K562 (cell line): ENCODE results near the gene ATG4C. TPM values are rescaled to one million over a fixed set of nuclear protein-coding genes. Genes with fewer than 3 reads are reported as not detected.

ENCODE experiments used
- ATAC-seq: fragments of 200-7000 bp; cut with Tn5 transposase; 3 replicates; pipeline ENCODE4 v1.9.1; 2020; ENCODE audit warnings: moderate library complexity
- BruUV-seq: library from RNA; stranded (reverse); fragments of 400-500 nt; replicated peaks from 2 replicates; lab custom pipeline; 2021; lab: Mats Ljungman, UMichigan
- CTCF ChIA-PET: fragments of 300-600 bp; formaldehyde crosslinking; extraction: SDS; loops from one replicate; lab custom pipeline; 2021; ENCODE audit warnings: low intra/inter-chr PET ratio; lab: Yijun Ruan, JAX
- POLR2A ChIA-PET: fragments of 300-600, 350-650 bp; sonication (Branson Sonifier 250); formaldehyde crosslinking; extraction: SDS; loops from one replicate; lab custom pipeline; 2021; ENCODE audit warnings: antibody characterized with exemption, inconsistent platforms; lab: Yijun Ruan, JAX
- DNase-seq, 4 experiments: peaks; one replicate each; pipeline versions ENCODE4 v3.0.0 to v3.0.0-alpha.2; 2011 to 2018; ENCODE audit warnings: low spot score in 3 of 4, mixed read lengths in 3 of 4; ENCODE audit errors: extremely low read depth in 1 of 4
- FAIRE-seq: peaks from 2 replicates; lab custom pipeline; 2011; peaks lifted over from hg19 to GRCh38; lab: Jason Lieb, UNC
- H2AFZ ChIP-seq: 2 replicates; pipeline ENCODE4 v1.6.0; 2011; ENCODE audit warnings: low read depth, low read length, control low read depth, inconsistent platforms
- H3K27ac ChIP-seq: fragments of 200-600 bp; 3 replicates; pipeline ENCODE4 v1.8.0; 2011; ENCODE audit warnings: low read depth, mild to moderate bottlenecking, control low read depth, inconsistent platforms, low read length, moderate library complexity, mixed read lengths; ENCODE audit errors: extremely low read depth
- H3K27me3 ChIP-seq, 2 experiments: fragments of 300-600 bp in 1 of 2; 2 replicates in 1 of 2; 3 replicates in 1 of 2; pipeline versions ENCODE4 v1.6.0 to v1.8.0; 2011; ENCODE audit warnings: inconsistent platforms in 2 of 2, low read length in 2 of 2, mild to moderate bottlenecking in 1 of 2, mixed read lengths in 1 of 2, moderate library complexity in 1 of 2; ENCODE audit not compliant: control insufficient read depth in 2 of 2, insufficient read depth in 2 of 2
- H3K36me3 ChIP-seq: fragments of 300-600 bp; 3 replicates; pipeline ENCODE4 v1.8.0; 2011; ENCODE audit warnings: mild to moderate bottlenecking, low read length, inconsistent platforms; ENCODE audit not compliant: control insufficient read depth, insufficient read depth
- H3K4me1 ChIP-seq, 2 experiments: fragments of 200-600 bp in 1 of 2; replicated peaks in 1 of 2; 2 replicates in 1 of 2; 3 replicates in 1 of 2; pipeline versions ENCODE4 v1.5.1 to v1.8.0; 2011; ENCODE audit warnings: inconsistent platforms in 2 of 2, low read length in 2 of 2, mild to moderate bottlenecking in 1 of 2, mixed read lengths in 1 of 2, moderate library complexity in 1 of 2; ENCODE audit not compliant: control insufficient read depth in 2 of 2, insufficient read depth in 2 of 2
- H3K4me2 ChIP-seq: 2 replicates; pipeline ENCODE4 v1.6.1; 2011; ENCODE audit warnings: low read length, control low read depth, inconsistent platforms, mixed read lengths; ENCODE audit not compliant: insufficient read depth
- H3K4me3 ChIP-seq: fragments of 200-600 bp; sonication (generic), shearing (Covaris generic); 2 replicates; pipeline ENCODE4 v1.5.1; 2016; ENCODE audit warnings: control low read depth, inconsistent platforms
- H3K79me2 ChIP-seq: fragments of 200-600 bp; 3 replicates; pipeline ENCODE4 v1.8.0; 2011; ENCODE audit warnings: low read length, inconsistent platforms; ENCODE audit not compliant: control insufficient read depth, insufficient read depth
- H3K9ac ChIP-seq, 2 experiments: 2 replicates each; pipeline versions ENCODE4 v1.6.0 to v1.6.1; 2011; ENCODE audit warnings: low read depth in 2 of 2, low read length in 2 of 2, control low read depth in 1 of 2, inconsistent platforms in 1 of 2, mild to moderate bottlenecking in 1 of 2, mixed read lengths in 1 of 2; ENCODE audit not compliant: insufficient read depth in 1 of 2
- H3K9me1 ChIP-seq: one replicate; pipeline ENCODE4 v1.6.0; 2011; ENCODE audit warnings: inconsistent platforms, mild to moderate bottlenecking, low read length, moderate library complexity; ENCODE audit not compliant: control insufficient read depth, insufficient read depth
- H3K9me3 ChIP-seq: replicated peaks from 2 replicates; pipeline ENCODE4 v1.5.1; 2011; ENCODE audit warnings: low read depth, low read length, inconsistent platforms; ENCODE audit not compliant: control insufficient read depth, insufficient read depth
- H4K20me1 ChIP-seq: replicated peaks from 2 replicates; pipeline ENCODE4 v1.6.1; 2011; ENCODE audit warnings: low read length, inconsistent platforms, mixed read lengths; ENCODE audit not compliant: control insufficient read depth, insufficient read depth
- ARNT ChIP-seq, 2 experiments: fragments of 450-650 bp; IDR thresholded peaks; 2 replicates each; pipeline ENCODE4 v1.6.1; 2016; ENCODE audit warnings: mild to moderate bottlenecking in 1 of 2
- CAMTA2 ChIP-seq: fragments of 250-450 bp; sonication (Bioruptor Pico); conservative IDR thresholded peaks from 2 replicates; pipeline ENCODE4 v1.5.1; 2022
- CBX5 ChIP-seq: IDR thresholded peaks from 2 replicates; pipeline ENCODE4 v1.6.1; 2014; ENCODE audit warnings: low read depth, borderline replicate concordance
- CC2D1A ChIP-seq: fragments of 450-650 bp; IDR thresholded peaks from 2 replicates; pipeline ENCODE4 v1.6.1; 2017; ENCODE audit warnings: mild to moderate bottlenecking
- CTCF ChIP-seq, 3 experiments: IDR thresholded peaks in 2 of 3; conservative IDR thresholded peaks in 1 of 3; 2 replicates each; pipeline ENCODE4 v1.5.1; 2011 to 2012; ENCODE audit warnings: low read length in 3 of 3, mild to moderate bottlenecking in 3 of 3, control low read depth in 2 of 3, improper control_type of control experiment in 1 of 3, inconsistent platforms in 1 of 3, low read depth in 1 of 3, mixed read lengths in 1 of 3, moderate library complexity in 1 of 3; ENCODE audit not compliant: insufficient read depth in 2 of 3
- EP300 ChIP-seq: IDR thresholded peaks from 2 replicates; pipeline ENCODE4 v1.6.1; 2012; ENCODE audit warnings: low read length, improper control_type of control experiment
- KDM2B ChIP-seq: fragments of 250-450 bp; sonication (Bioruptor Pico); IDR thresholded peaks from 2 replicates; pipeline ENCODE4 v1.8.0; 2021; ENCODE audit warnings: mild to moderate bottlenecking, moderate library complexity
- KLF6 ChIP-seq: fragments of 250-450 bp; sonication (Bioruptor Pico); IDR thresholded peaks from 2 replicates; pipeline ENCODE4 v1.4.0; 2020; ENCODE audit warnings: mild to moderate bottlenecking, moderate library complexity, borderline replicate concordance
- NCOA2 ChIP-seq, 2 experiments: fragments of 450-650 bp; IDR thresholded peaks; 2 replicates each; pipeline ENCODE4 v1.6.1; 2018; ENCODE audit warnings: mild to moderate bottlenecking in 2 of 2, moderate library complexity in 1 of 2; ENCODE audit not compliant: partially characterized antibody in 2 of 2
- NFYB ChIP-seq: IDR thresholded peaks from 2 replicates; pipeline ENCODE4 v1.6.1; 2011; ENCODE audit warnings: mild to moderate bottlenecking, moderate library complexity; ENCODE audit not compliant: insufficient read length; ENCODE audit errors: extremely low read depth
- PML ChIP-seq: IDR thresholded peaks from 2 replicates; pipeline ENCODE4 v1.6.1; 2012; ENCODE audit warnings: low read length, inconsistent platforms
- RCOR1 ChIP-seq, 2 experiments: IDR thresholded peaks; 2 replicates each; pipeline ENCODE4 v1.6.1; 2012; ENCODE audit warnings: low read depth in 2 of 2, low read length in 2 of 2, borderline replicate concordance in 1 of 2, improper control_type of control experiment in 1 of 2
- SAFB ChIP-seq: fragments of 200-400 bp; formaldehyde crosslinking; IDR thresholded peaks from 2 replicates; pipeline ENCODE4 v1.6.1; 2017; ENCODE audit warnings: low read depth, low read length, borderline replicate concordance
- U2AF1 ChIP-seq: fragments of 200-400 bp; formaldehyde crosslinking; optimal IDR thresholded peaks from 2 replicates; pipeline ENCODE3; 2017; ENCODE audit warnings: mild to moderate bottlenecking, low read depth, low read length, moderate library complexity
- USF1 ChIP-seq: sonication (generic); formaldehyde crosslinking; IDR thresholded peaks from 2 replicates; pipeline ENCODE4 v1.9.0; 2022; ENCODE audit warnings: mild to moderate bottlenecking, missing genetic modification reagents
- ZBTB12 ChIP-seq: fragments of 250-450 bp; sonication (Bioruptor Pico); IDR thresholded peaks from 2 replicates; pipeline ENCODE4 v1.4.0; 2020
- ZNF224 ChIP-seq: sonication (generic); formaldehyde crosslinking; IDR thresholded peaks from 2 replicates; pipeline ENCODE4 v1.8.0; 2022; ENCODE audit warnings: mild to moderate bottlenecking, missing genetic modification reagents
- ZNF586 ChIP-seq: fragments of 450-650 bp; formaldehyde crosslinking; conservative IDR thresholded peaks from 2 replicates; pipeline ENCODE4 v1.4.0; 2020; ENCODE audit warnings: mild to moderate bottlenecking, moderate library complexity
- WGBS: fragments of 100-300 bp; shearing (Covaris generic); methylation state at CpG from one replicate; pipeline ENCODE4 v1.1.6; 2016; ENCODE audit warnings: low coverage, mixed read lengths; ENCODE audit not compliant: insufficient coverage; ENCODE audit errors: missing lambda C conversion rate; 5-methylcytosine and 5-hydroxymethylcytosine counted together
- in situ Hi-C: fragments of 300-500 bp; cut with MboI; formaldehyde crosslinking; loops from 4 replicates; pipeline ENCODE4 v1.15.0; 2018; ENCODE audit warnings: inconsistent platforms, mixed read lengths
- intact Hi-C: fragments of 100-400 bp; cut with micrococcal nuclease; formaldehyde crosslinking; loops from 2 replicates; pipeline ENCODE4 v1.14.2; 2022
- polyA plus RNA-seq, 8 experiments: library from polyadenylated mRNA; depleted of rRNA in 4 of 8; stranded (reverse) in 5 of 8; unstranded in 3 of 8; fragments of >200 nt; fragmentation: Nextera tagmentation in 2 of 8; fragmentation: Illumina TruSeq in 1 of 8; extraction: Ambion mirVana in 2 of 8; extraction: Trizol in 1 of 8; gene quantifications; 2 replicates each; pipeline versions ENCODE4 v1.2.1 to v1.2.3, GENCODE V29; 2011 to 2014; ENCODE audit warnings: inconsistent platforms in 1 of 8, missing spikeins in 1 of 8
- total RNA-seq, 7 experiments: library from RNA; depleted of rRNA in 6 of 7; stranded (reverse); fragments of >200 nt in 6 of 7; fragmentation: Illumina TruSeq in 2 of 7; extraction: Trizol in 2 of 7; gene quantifications; 2 replicates each; pipeline versions ENCODE4 v1.2.1 to v1.2.3, GENCODE V29; 2011 to 2021; ENCODE audit warnings: low replicate concordance in 1 of 7

The ATG4C gene
- total and polyA plus RNA-seq, 9 of the 15 experiments (the other 6 are each of a cell fraction or from before 2014, with no cell fraction given), result 7.6 to 35.8 (median 16.1) TPM

GRCh38 chr1:62844030-62844429, 60.1 kb downstream of the ATG4C start (continued):
- TF ChIP-seq USF1 (CRISPR knock-in tag) (no peak), U2AF1 (no peak), SAFB (no peak), NFYB (no peak), ZNF586 (CRISPR knock-in tag) (no peak), CAMTA2 (CRISPR knock-in tag) (no peak), ZNF224 (CRISPR knock-in tag) (no peak), ARNT (IDR thresholded peaks at IDR 0.05) (no peak), PML (no peak), KLF6 (CRISPR knock-in tag) (no peak), CBX5 (no peak), RCOR1 (IDR thresholded peaks at IDR 0.05; ENCODE audit: borderline replicate concordance in 1 of 2, low read depth in 2 of 2, low read length in 2 of 2) (no peak), EP300 (no peak)

GRCh38 chr1:62849031-62849430, 65.1 kb downstream of the ATG4C start:
- ChIA-PET CTCF (no interaction called here), POLR2A (interaction anchor here (0.6 kb wide), 1 partner anchor 24 kb away, joined by 3 read pairs; no protein-coding TSS in a partner anchor)
- FAIRE-seq (no peak), DNase-seq (peak in 1 of 4 experiments; percentile 3), ATAC-seq (no peak)
- no peak overlapping the region for H3K27ac ChIP-seq
- in situ Hi-C loops (no loop called here), intact Hi-C loops (no loop called here)
- no peak overlapping the region for H3K9ac ChIP-seq
- no peaks in the 10 kb centered on the region for H4K20me1 ChIP-seq
- H3K9me1 ChIP-seq, result no peaks in the 10 kb centered on the region
- H3K36me3 ChIP-seq, result peaks cover 4% of the 10 kb centered on the region; the same call in 2 of the 3 replicates
- no peaks in the 10 kb centered on the region for H3K27me3 ChIP-seq
- no peak overlapping the region for H3K4me2 ChIP-seq
- 34% methylated on average over 4 of the region's 4 CpGs for WGBS
- no peak overlapping the region for H3K4me3 ChIP-seq
- H3K4me1 ChIP-seq, result no peaks in the 10 kb centered on the region
- no TSS peak for BruUV-seq
- H3K9me3 ChIP-seq, result no peaks in the 10 kb centered on the region
- TF ChIP-seq KDM2B (CRISPR knock-in tag), result no peak
- TF ChIP-seq CTCF (IDR thresholded peaks at IDR 0.05 in 2 of 3, conservative IDR thresholded peaks at IDR 0.05 in 1 of 3; ENCODE audit: insufficient read depth in 2 of 3, low read depth in 1 of 3, low read length in 3 of 3), result peak in 2 of 3 experiments; percentile 19 to 29; a peak in 2 of 6 replicates
- TF ChIP-seq CC2D1A, result no peak
- no peak for TF ChIP-seq NCOA2 (IDR thresholded peaks at IDR 0.05; ENCODE audit: partially characterized antibody in 2 of 2)
- TF ChIP-seq ZBTB12, result no peak
- TF ChIP-seq, all 486 proteins: peak for 1
- H2AFZ ChIP-seq, result no peak overlapping the region
- H3K79me2 ChIP-seq, result no peaks in the 10 kb centered on the region
